HepG2 (cell line): ENCODE results near the gene ALDH18A1.

ENCODE experiments used
- EP300 ChIP-seq, 3 experiments: sonication (generic) in 1 of 3; formaldehyde crosslinking in 1 of 3; IDR thresholded peaks; 2 replicates each; pipeline versions ENCODE4 v1.5.1 to v1.6.1; 2011 to 2020; ENCODE audit warnings: low read depth in 2 of 3, low read length in 2 of 3, borderline replicate concordance in 1 of 3, improper control_type of control experiment in 1 of 3, mild to moderate bottlenecking in 1 of 3, missing genetic modification reagents in 1 of 3, moderate library complexity in 1 of 3
- LRRFIP1 ChIP-seq: sonication (generic); formaldehyde crosslinking; conservative IDR thresholded peaks from 2 replicates; pipeline ENCODE4 v1.4.0; 2020; ENCODE audit warnings: missing genetic modification reagents
- NPAS2 ChIP-seq: sonication (generic); formaldehyde crosslinking; IDR thresholded peaks from 2 replicates; pipeline ENCODE4 v1.8.0; 2022; ENCODE audit warnings: mild to moderate bottlenecking, missing genetic modification reagents, borderline replicate concordance
- TGIF2 ChIP-seq: IDR thresholded peaks from 2 replicates; pipeline ENCODE4 v1.6.1; 2016; ENCODE audit warnings: control low read depth, missing compliant biosample characterization
- ZNF766 ChIP-seq: sonication (generic); formaldehyde crosslinking; IDR thresholded peaks from 2 replicates; pipeline ENCODE4 v1.5.0; 2020; ENCODE audit warnings: missing genetic modification reagents, borderline replicate concordance
- TF ChIP-seq, protein P1 (sequence below): IDR thresholded peaks from 2 replicates; pipeline ENCODE4 v1.6.1; 2012; ENCODE audit warnings: inconsistent platforms

- 0 out of 2 replicates have a peak, but pooled peaks have one; percentile 56 for TF ChIP-seq LRRFIP1 (CRISPR knock-in tag)
- peak in 1 of 2 experiments; percentile 16; a peak in 1 of 4 replicates for TF ChIP-seq EP300 (IDR thresholded peaks at IDR 0.05; ENCODE audit: low read depth in 2 of 2, low read length in 2 of 2)
- no peak for TF ChIP-seq EP300 (CRISPR knock-in tag; IDR thresholded peaks at IDR 0.05; ENCODE audit: borderline replicate concordance)
- TF ChIP-seq NPAS2 (CRISPR knock-in tag): no peak
- TF ChIP-seq ZNF766 (CRISPR knock-in tag): 0 out of 2 replicates have a peak, but pooled peaks have one; percentile 38
- TF ChIP-seq TGIF2: peak; percentile 54
- TF ChIP-seq, protein P1, sequence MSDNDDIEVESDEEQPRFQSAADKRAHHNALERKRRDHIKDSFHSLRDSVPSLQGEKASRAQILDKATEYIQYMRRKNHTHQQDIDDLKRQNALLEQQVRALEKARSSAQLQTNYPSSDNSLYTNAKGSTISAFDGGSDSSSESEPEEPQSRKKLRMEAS: peak; percentile 76
These were observed 37.4 kb upstream of the ALDH18A1 start, which contains the start of gene TCTN3 for GRCh38 chr10:95693668-95694534.
